ENCODE results near the gene SLC25A23.

Gene SLC25A23

DNA sequence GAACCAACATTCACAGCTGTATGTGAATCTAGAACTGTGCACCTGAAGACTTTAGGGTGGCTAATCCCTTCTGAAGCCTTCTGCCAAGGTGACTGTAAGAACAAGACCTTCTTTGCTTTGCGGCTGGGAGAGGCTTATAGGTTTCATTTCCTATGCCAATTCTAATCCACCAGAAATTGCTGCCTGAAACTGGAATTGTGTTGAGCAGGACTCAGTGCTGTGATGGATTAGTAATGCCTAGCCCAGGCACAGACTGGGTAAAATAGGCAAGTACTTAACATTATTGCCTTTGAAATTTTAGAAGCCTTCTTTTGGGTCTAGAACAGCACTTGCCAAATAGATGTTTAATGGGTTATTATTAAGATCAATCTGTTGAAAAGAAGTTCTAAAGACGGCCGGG is 11.5 kb downstream of the SLC25A23 start:
- Histone ChIP-seq H3K27ac (ENCODE audit: low read length) (no peak overlapping the region), H3K79me2 (ENCODE audit: insufficient read depth, low read length) (no peaks in the 10 kb centered on the region), H3K4me1 (ENCODE audit: insufficient read depth, low read length) (no peaks in the 10 kb centered on the region), H3K9ac (ENCODE audit: low read depth, low read length) (no peak overlapping the region), H3K9me3 (ENCODE audit: insufficient read depth, low read length, severe bottlenecking) (no peaks in the 10 kb centered on the region), H2AFZ (ENCODE audit: low read depth, low read length) (no peak overlapping the region), H3K27me3 (ENCODE audit: insufficient read depth, low read length, poor library complexity) (no peaks in the 10 kb centered on the region), H3K4me3 (ENCODE audit: low read depth in 1 of 2, low read length in 2 of 2) (no peak overlapping the region), H3K4me2 (ENCODE audit: insufficient read depth, low read length) (no peak overlapping the region), H4K20me1 (ENCODE audit: insufficient read depth, low read length) (no peaks in the 10 kb centered on the region), H3K36me3 (ENCODE audit: insufficient read depth, low read length) (peaks cover 11% of the 10 kb centered on the region; the same call in 1 of the 2 replicates)
- DNase-seq (no peak), ATAC-seq (ENCODE audit: insufficient read depth, low read depth) (no peak)
- TF ChIP-seq, protein P1, sequence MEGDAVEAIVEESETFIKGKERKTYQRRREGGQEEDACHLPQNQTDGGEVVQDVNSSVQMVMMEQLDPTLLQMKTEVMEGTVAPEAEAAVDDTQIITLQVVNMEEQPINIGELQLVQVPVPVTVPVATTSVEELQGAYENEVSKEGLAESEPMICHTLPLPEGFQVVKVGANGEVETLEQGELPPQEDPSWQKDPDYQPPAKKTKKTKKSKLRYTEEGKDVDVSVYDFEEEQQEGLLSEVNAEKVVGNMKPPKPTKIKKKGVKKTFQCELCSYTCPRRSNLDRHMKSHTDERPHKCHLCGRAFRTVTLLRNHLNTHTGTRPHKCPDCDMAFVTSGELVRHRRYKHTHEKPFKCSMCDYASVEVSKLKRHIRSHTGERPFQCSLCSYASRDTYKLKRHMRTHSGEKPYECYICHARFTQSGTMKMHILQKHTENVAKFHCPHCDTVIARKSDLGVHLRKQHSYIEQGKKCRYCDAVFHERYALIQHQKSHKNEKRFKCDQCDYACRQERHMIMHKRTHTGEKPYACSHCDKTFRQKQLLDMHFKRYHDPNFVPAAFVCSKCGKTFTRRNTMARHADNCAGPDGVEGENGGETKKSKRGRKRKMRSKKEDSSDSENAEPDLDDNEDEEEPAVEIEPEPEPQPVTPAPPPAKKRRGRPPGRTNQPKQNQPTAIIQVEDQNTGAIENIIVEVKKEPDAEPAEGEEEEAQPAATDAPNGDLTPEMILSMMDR (IDR thresholded peaks at IDR 0.05; ENCODE audit: borderline replicate concordance, extremely low read depth, low read length, poor library complexity, severe bottlenecking), result no peak
- TF ChIP-seq EZH2 (IDR thresholded peaks at IDR 0.05; ENCODE audit: borderline replicate concordance, low read depth, low read length, severe bottlenecking), result no peak

- ATAC-seq (ENCODE audit: insufficient read depth, low read depth) (no peak), DNase-seq (no peak)
- H2AFZ ChIP-seq (ENCODE audit: low read depth, low read length), result no peak overlapping the region
- no peak overlapping the region for H3K27ac ChIP-seq (ENCODE audit: low read length)
- H3K79me2 ChIP-seq (ENCODE audit: insufficient read depth, low read length), result no peaks in the 10 kb centered on the region
- no peaks in the 10 kb centered on the region for H3K27me3 ChIP-seq (ENCODE audit: insufficient read depth, low read length, poor library complexity)
- H3K36me3 ChIP-seq (ENCODE audit: insufficient read depth, low read length), result peaks cover 8% of the 10 kb centered on the region; the same call in 1 of the 2 replicates
- no peak for TF ChIP-seq EZH2 (IDR thresholded peaks at IDR 0.05; ENCODE audit: borderline replicate concordance, low read depth, low read length, severe bottlenecking)
- TF ChIP-seq, protein P1 (IDR thresholded peaks at IDR 0.05; ENCODE audit: borderline replicate concordance, extremely low read depth, low read length, poor library complexity, severe bottlenecking), result no peak
- no peaks in the 10 kb centered on the region for H3K4me1 ChIP-seq (ENCODE audit: insufficient read depth, low read length)
- no peak overlapping the region for H3K4me2 ChIP-seq (ENCODE audit: insufficient read depth, low read length)
- no peaks in the 10 kb centered on the region for H3K9me3 ChIP-seq (ENCODE audit: insufficient read depth, low read length, severe bottlenecking)
- H4K20me1 ChIP-seq (ENCODE audit: insufficient read depth, low read length), result no peaks in the 10 kb centered on the region; the same call in 1 of the 2 replicates
- no peak overlapping the region for H3K9ac ChIP-seq (ENCODE audit: low read depth, low read length)
- H3K4me3 ChIP-seq (ENCODE audit: low read depth in 1 of 2, low read length in 2 of 2), result no peak overlapping the region
These were observed 13.1 kb downstream of the SLC25A23 start for GRCh38 chr19:6446452-6446851.

- H3K4me1 ChIP-seq (ENCODE audit: insufficient read depth, low read length), result no peaks in the 10 kb centered on the region
- no peaks in the 10 kb centered on the region for H3K27me3 ChIP-seq (ENCODE audit: insufficient read depth, low read length, poor library complexity)
- H3K27ac ChIP-seq (ENCODE audit: low read length), result no peak overlapping the region
- no peak overlapping the region for H3K9ac ChIP-seq (ENCODE audit: low read depth, low read length)
- ATAC-seq (ENCODE audit: insufficient read depth, low read depth) (no peak), DNase-seq (no peak)
- H2AFZ ChIP-seq (ENCODE audit: low read depth, low read length), result no peak overlapping the region
- no peak for TF ChIP-seq EZH2 (IDR thresholded peaks at IDR 0.05; ENCODE audit: borderline replicate concordance, low read depth, low read length, severe bottlenecking)
- TF ChIP-seq, protein P1 (IDR thresholded peaks at IDR 0.05; ENCODE audit: borderline replicate concordance, extremely low read depth, low read length, poor library complexity, severe bottlenecking), result no peak
- peaks cover 5% of the 10 kb centered on the region; the same call in 1 of the 2 replicates for H3K36me3 ChIP-seq (ENCODE audit: insufficient read depth, low read length)
- H3K9me3 ChIP-seq (ENCODE audit: insufficient read depth, low read length, severe bottlenecking), result no peaks in the 10 kb centered on the region
- no peak overlapping the region for H3K4me2 ChIP-seq (ENCODE audit: insufficient read depth, low read length)
- peaks cover 2% of the 10 kb centered on the region; the same call in 1 of the 2 replicates for H4K20me1 ChIP-seq (ENCODE audit: insufficient read depth, low read length)
- H3K4me3 ChIP-seq (ENCODE audit: low read depth in 1 of 2, low read length in 2 of 2), result no peak overlapping the region
- H3K79me2 ChIP-seq (ENCODE audit: insufficient read depth, low read length), result no peaks in the 10 kb centered on the region
These were observed 15.6 kb downstream of the SLC25A23 start for GRCh38 chr19:6443986-6444385.
